HL-60 (cell line): Measurements from ENCODE around the gene DTD1.

Experiments used
- DNase-seq, 2 experiments: peaks; one replicate each; pipeline ENCODE4 v3.0.0-alpha.2; 2010 to 2020; ENCODE audit warnings: low read depth in 1 of 2, low spot score in 1 of 2
- H3K27ac ChIP-seq: fragments of 250-450 bp; sonication (Bioruptor Pico); replicated peaks from 2 replicates; pipeline ENCODE4 v1.5.1; 2020; ENCODE audit warnings: mild to moderate bottlenecking, moderate library complexity
- H3K27me3 ChIP-seq: fragments of 250-450 bp; sonication (Bioruptor Pico); 2 replicates; pipeline ENCODE4 v1.5.1; 2021; ENCODE audit warnings: mild to moderate bottlenecking, moderate library complexity; ENCODE audit not compliant: insufficient read depth, poor library complexity, severe bottlenecking
- H3K4me3 ChIP-seq: replicated peaks from 2 replicates; pipeline ENCODE4 v1.5.1; 2011; ENCODE audit warnings: mild to moderate bottlenecking, control low read depth, low read length; ENCODE audit not compliant: insufficient read depth
- GABPA ChIP-seq: IDR thresholded peaks from 2 replicates; pipeline ENCODE4 v1.6.1; 2012; ENCODE audit warnings: low read depth
- POLR2AphosphoS5 ChIP-seq: IDR thresholded peaks from 2 replicates; pipeline ENCODE4 v1.6.1; 2012; ENCODE audit warnings: low read depth
- SPI1 ChIP-seq: IDR thresholded peaks from 2 replicates; pipeline ENCODE4 v1.6.1; 2012; ENCODE audit warnings: low read depth, mild to moderate bottlenecking, borderline replicate concordance
- TF ChIP-seq, protein P1 (sequence below): IDR thresholded peaks from 2 replicates; pipeline ENCODE4 v1.6.1; 2012; ENCODE audit warnings: low read depth; ENCODE audit not compliant: insufficient replicate concordance
- TF ChIP-seq, protein P2 (sequence below): IDR thresholded peaks from one replicate; pipeline ENCODE4 v1.5.1; 2011; ENCODE audit warnings: low read length, control low read depth, inconsistent platforms; ENCODE audit not compliant: insufficient read depth

Gene DTD1

DNA sequence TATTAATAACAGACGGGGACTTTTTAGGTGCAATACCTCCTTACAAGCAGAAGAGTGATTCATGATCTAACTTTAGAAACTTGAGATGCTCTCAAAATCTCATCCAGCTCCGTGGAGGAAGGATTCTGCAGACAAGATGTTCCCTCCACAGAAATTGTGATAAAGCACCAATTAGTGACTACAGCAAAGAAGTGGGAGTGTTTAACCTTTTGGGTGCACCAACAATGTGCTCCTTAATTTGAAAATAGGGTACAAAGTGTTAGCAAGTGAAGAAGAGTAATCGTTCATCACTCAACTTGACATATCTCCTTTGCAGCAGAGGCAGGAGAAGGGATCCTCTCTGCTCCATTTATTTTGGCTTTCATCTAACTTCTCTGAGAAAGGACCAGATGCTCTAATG lies 202.9 kb downstream of the DTD1 start:
- no peak overlapping the region for H3K27ac ChIP-seq
- DNase-seq: no peak
- H3K4me3 ChIP-seq: no peak overlapping the region
- H3K27me3 ChIP-seq: no peaks in the 10 kb centered on the region
- TF ChIP-seq, protein P1, sequence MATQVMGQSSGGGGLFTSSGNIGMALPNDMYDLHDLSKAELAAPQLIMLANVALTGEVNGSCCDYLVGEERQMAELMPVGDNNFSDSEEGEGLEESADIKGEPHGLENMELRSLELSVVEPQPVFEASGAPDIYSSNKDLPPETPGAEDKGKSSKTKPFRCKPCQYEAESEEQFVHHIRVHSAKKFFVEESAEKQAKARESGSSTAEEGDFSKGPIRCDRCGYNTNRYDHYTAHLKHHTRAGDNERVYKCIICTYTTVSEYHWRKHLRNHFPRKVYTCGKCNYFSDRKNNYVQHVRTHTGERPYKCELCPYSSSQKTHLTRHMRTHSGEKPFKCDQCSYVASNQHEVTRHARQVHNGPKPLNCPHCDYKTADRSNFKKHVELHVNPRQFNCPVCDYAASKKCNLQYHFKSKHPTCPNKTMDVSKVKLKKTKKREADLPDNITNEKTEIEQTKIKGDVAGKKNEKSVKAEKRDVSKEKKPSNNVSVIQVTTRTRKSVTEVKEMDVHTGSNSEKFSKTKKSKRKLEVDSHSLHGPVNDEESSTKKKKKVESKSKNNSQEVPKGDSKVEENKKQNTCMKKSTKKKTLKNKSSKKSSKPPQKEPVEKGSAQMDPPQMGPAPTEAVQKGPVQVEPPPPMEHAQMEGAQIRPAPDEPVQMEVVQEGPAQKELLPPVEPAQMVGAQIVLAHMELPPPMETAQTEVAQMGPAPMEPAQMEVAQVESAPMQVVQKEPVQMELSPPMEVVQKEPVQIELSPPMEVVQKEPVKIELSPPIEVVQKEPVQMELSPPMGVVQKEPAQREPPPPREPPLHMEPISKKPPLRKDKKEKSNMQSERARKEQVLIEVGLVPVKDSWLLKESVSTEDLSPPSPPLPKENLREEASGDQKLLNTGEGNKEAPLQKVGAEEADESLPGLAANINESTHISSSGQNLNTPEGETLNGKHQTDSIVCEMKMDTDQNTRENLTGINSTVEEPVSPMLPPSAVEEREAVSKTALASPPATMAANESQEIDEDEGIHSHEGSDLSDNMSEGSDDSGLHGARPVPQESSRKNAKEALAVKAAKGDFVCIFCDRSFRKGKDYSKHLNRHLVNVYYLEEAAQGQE: no peak

DNA sequence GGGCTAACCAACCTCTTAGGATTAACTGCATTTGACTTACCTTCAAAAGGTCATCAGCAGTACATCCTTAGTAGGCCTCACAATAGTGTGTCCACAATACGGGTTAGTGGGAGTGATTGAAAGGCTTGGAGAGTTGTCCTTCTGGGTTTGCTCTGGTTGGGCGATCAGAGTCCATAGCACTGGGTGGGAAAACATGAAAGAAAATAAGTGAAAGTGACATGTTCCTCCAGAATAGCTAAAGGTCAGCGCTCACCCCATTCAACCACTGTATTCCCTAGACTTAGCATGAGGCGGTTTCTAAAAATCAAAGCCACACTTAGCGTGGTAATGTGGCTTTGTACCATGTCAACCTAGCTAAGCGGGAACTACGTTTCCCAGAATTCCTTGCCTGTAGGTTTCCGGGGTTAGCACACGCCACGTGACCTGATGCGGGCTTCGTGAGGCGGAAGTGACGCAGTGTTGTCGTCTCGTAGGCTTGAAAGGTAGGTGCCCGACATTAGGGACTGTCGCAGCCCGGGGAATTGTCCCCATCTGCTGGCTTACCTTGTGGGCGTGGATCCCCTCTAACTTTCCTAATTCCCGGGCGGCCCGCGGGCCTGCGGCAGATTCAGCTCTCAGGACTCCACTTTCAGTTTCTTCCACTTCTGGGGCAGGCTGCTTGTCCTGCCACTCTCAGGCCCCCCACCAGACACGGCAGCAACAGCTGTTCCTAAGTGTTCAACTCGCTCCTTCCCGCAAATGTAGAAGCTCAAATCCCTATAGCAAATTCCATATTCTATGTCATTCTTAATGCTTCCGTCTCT lies 206.0 kb downstream of the DTD1 start:
- H3K27me3 ChIP-seq: peaks cover 2% of the 10 kb centered on the region
- peak overlapping the region; percentile 73 for H3K4me3 ChIP-seq
- peak overlapping the region; percentile 63 for H3K27ac ChIP-seq
- TF ChIP-seq POLR2AphosphoS5 (peak; percentile 77; the same call in 1 of the 2 replicates), GABPA (peak; percentile 85), SPI1 (no peak)
- peak; percentile 79 to 90 for DNase-seq

DNA sequence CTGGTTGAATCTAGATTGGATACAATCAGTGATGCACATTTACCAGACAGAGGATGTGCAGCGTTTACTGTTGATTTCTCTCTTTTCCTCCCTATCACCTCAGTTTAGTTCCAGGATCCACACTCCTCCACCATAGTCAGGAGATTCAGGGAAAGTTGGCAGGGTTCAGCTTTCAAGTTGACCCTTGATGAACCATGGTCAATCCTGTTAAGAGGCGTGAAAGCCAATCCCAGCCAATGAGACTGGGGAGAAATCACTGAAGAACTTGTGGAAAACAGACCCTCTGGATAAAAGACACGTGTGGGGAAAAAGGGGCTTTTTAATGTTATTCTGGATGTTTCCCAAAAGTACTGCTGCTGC lies 206.6 kb downstream of the DTD1 start:
- H3K27ac ChIP-seq: peak overlapping the region; percentile 63
- DNase-seq: no peak
- peak overlapping the region; percentile 73 for H3K4me3 ChIP-seq
- no peak for TF ChIP-seq POLR2AphosphoS5
- TF ChIP-seq GABPA: no peak
- TF ChIP-seq, protein P2, sequence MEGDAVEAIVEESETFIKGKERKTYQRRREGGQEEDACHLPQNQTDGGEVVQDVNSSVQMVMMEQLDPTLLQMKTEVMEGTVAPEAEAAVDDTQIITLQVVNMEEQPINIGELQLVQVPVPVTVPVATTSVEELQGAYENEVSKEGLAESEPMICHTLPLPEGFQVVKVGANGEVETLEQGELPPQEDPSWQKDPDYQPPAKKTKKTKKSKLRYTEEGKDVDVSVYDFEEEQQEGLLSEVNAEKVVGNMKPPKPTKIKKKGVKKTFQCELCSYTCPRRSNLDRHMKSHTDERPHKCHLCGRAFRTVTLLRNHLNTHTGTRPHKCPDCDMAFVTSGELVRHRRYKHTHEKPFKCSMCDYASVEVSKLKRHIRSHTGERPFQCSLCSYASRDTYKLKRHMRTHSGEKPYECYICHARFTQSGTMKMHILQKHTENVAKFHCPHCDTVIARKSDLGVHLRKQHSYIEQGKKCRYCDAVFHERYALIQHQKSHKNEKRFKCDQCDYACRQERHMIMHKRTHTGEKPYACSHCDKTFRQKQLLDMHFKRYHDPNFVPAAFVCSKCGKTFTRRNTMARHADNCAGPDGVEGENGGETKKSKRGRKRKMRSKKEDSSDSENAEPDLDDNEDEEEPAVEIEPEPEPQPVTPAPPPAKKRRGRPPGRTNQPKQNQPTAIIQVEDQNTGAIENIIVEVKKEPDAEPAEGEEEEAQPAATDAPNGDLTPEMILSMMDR: no peak
- TF ChIP-seq, protein P1: no peak
- H3K27me3 ChIP-seq: peaks cover 2% of the 10 kb centered on the region

DNA sequence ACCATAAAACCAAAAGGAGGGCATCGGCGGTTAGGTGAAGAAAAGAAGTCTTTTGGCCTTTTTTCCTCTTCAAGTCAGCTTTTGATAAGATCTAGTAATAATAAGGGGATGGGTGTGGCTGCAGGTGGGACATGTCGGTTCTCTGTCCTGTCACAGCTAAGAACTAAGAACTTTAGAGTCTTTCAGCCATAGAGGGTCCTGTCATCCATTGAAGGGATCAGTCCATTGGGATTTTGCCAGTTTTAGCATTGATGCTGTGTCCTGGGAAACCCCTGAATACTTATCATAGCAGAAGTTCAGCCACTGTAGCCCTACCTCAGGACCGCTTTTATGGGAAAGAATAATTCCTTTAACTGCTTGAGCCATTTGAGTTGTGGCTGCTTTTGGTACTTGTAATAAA lies 207.5 kb downstream of the DTD1 start:
- DNase-seq: no peak
- TF ChIP-seq, protein P2: no peak
- no peak for TF ChIP-seq POLR2AphosphoS5
- TF ChIP-seq SPI1: no peak
- no peak for TF ChIP-seq GABPA
- TF ChIP-seq, protein P1: no peak
- Histone ChIP-seq H3K27ac (no peak overlapping the region), H3K27me3 (peaks cover 2% of the 10 kb centered on the region), H3K4me3 (no peak overlapping the region)
